B cell (primary cell): ENCODE data around the gene MAU2. TPM values are rescaled to one million over a fixed set of nuclear protein-coding genes. Genes with fewer than 3 reads are reported as not detected.

Experiments used
- ATAC-seq: fragments of 200-7000 bp; cut with Tn5 transposase; one replicate; pipeline ENCODE4 v1.10.0; 2021; ENCODE audit warnings: low read depth, mild to moderate bottlenecking, moderate number of reproducible peaks, moderate library complexity
- CTCF ChIA-PET: fragments of 350-600 bp; sonication (Branson Sonifier 250); formaldehyde crosslinking; loops from one replicate; lab custom pipeline; 2021; ENCODE audit warnings: antibody characterized with exemption, inconsistent platforms; lab: Charles Lee
- POLR2A ChIA-PET: fragments of 350-600 bp; sonication (Branson Sonifier 250); formaldehyde crosslinking; loops from one replicate; lab custom pipeline; 2021; ENCODE audit warnings: antibody characterized with exemption; lab: Charles Lee
- DNase-seq: peaks from one replicate; pipeline ENCODE4 v3.0.0; 2013
- H2AFZ ChIP-seq: 2 replicates; pipeline ENCODE4 v1.6.1; 2012; ENCODE audit warnings: mild to moderate bottlenecking, low read depth, low read length; ENCODE audit not compliant: insufficient read depth, poor library complexity, severe bottlenecking
- H3K27ac ChIP-seq, 2 donors: 1 replicate in 1 of 2; 2 replicates in 1 of 2; pipeline ENCODE4 v1.5.1; 2012 to 2013; ENCODE audit warnings: low read length in 2 of 2, mild to moderate bottlenecking in 2 of 2, moderate library complexity in 1 of 2
- H3K27me3 ChIP-seq, 4 experiments: fragments of 200-600 bp in 1 of 4; sonication (generic) in 1 of 4; replicated peaks in 1 of 4; 1 replicate in 2 of 4; 2 replicates in 2 of 4; pipeline versions ENCODE4 v1.6.1 to v1.7.0; 2013 to 2016; ENCODE audit warnings: low read length in 3 of 4, mild to moderate bottlenecking in 2 of 4, mixed read lengths in 1 of 4, moderate library complexity in 1 of 4; ENCODE audit not compliant: insufficient read depth in 4 of 4, control insufficient read depth in 3 of 4; ENCODE audit errors: control extremely low read depth in 1 of 4
- H3K36me3 ChIP-seq, 2 experiments: replicated peaks in 1 of 2; 1 replicate in 1 of 2; 2 replicates in 1 of 2; pipeline versions ENCODE4 v1.6.1 to v1.7.1; 2013; ENCODE audit warnings: low read length in 1 of 2; ENCODE audit not compliant: insufficient read depth in 2 of 2, control insufficient read depth in 1 of 2; ENCODE audit errors: control extremely low read depth in 1 of 2, extremely low read depth in 1 of 2
- H3K4me1 ChIP-seq, 2 donors: fragments of 200-600 bp in 1 of 2; sonication (generic) in 1 of 2; 1 replicate in 1 of 2; 2 replicates in 1 of 2; pipeline versions ENCODE4 v1.5.1 to v1.6.1; 2013 to 2017; ENCODE audit warnings: low read length in 2 of 2; ENCODE audit not compliant: control insufficient read depth in 2 of 2, insufficient read depth in 2 of 2
- H3K4me2 ChIP-seq: replicated peaks from 2 replicates; pipeline ENCODE3; 2012; ENCODE audit warnings: mild to moderate bottlenecking, low read depth, low read length; ENCODE audit not compliant: poor library complexity, severe bottlenecking
- H3K4me3 ChIP-seq, 5 experiments: fragments of 200-600 bp in 1 of 5; sonication (generic) in 1 of 5; 1 replicate in 3 of 5; 2 replicates in 2 of 5; pipeline versions ENCODE4 v1.5.1 to v1.7.0; 2011 to 2016; ENCODE audit warnings: low read length in 4 of 5, mild to moderate bottlenecking in 4 of 5, low read depth in 2 of 5, control low read depth in 1 of 5, moderate library complexity in 1 of 5; ENCODE audit not compliant: insufficient read depth in 1 of 5; ENCODE audit errors: control extremely low read depth in 1 of 5, extremely low read depth in 1 of 5
- H3K79me2 ChIP-seq: fragments of 200-600 bp; sonication (generic); one replicate; pipeline ENCODE4 v1.6.0; 2016; ENCODE audit warnings: low read length; ENCODE audit not compliant: control insufficient read depth, insufficient read depth
- H3K9ac ChIP-seq: fragments of 200-600 bp; sonication (generic); 2 replicates; pipeline ENCODE4 v1.6.1; 2017; ENCODE audit warnings: mild to moderate bottlenecking, low read length, moderate library complexity
- H3K9me3 ChIP-seq, 3 donors: one replicate each; pipeline versions ENCODE4 v1.6.1 to v1.7.1; 2013; ENCODE audit warnings: low read length in 2 of 3; ENCODE audit not compliant: control insufficient read depth in 2 of 3, insufficient read depth in 1 of 3; ENCODE audit errors: control extremely low read depth in 1 of 3
- H4K20me1 ChIP-seq: 2 replicates; pipeline ENCODE4 v1.6.0; 2012; ENCODE audit warnings: mild to moderate bottlenecking, low read length; ENCODE audit not compliant: insufficient read depth, control insufficient read depth, poor library complexity, severe bottlenecking
- H3K27ac Mint-ChIP-seq: one replicate; pipeline ENCODE4 v1.8.0; 2021; ENCODE audit warnings: mixed read lengths
- H3K27me3 Mint-ChIP-seq: one replicate; pipeline ENCODE4 v1.8.0; 2021; ENCODE audit warnings: mixed read lengths
- H3K4me1 Mint-ChIP-seq: one replicate; pipeline ENCODE4 v1.8.0; 2021; ENCODE audit warnings: mixed read lengths
- H3K4me3 Mint-ChIP-seq: one replicate; pipeline ENCODE4 v1.8.0; 2021; ENCODE audit warnings: mixed read lengths
- H3K9me3 Mint-ChIP-seq: one replicate; pipeline ENCODE4 v1.8.0; 2022; ENCODE audit warnings: mixed read lengths; ENCODE audit not compliant: insufficient read depth
- CTCF ChIP-seq: fragments of 200-600 bp; IDR thresholded peaks from one replicate; pipeline ENCODE4 v1.8.0; 2022; ENCODE audit warnings: antibody characterized with exemption, mild to moderate bottlenecking
- EZH2 ChIP-seq: IDR thresholded peaks from 2 replicates; pipeline ENCODE4 v1.6.1; 2012; ENCODE audit warnings: borderline replicate concordance, low read depth, mild to moderate bottlenecking, moderate library complexity, low read length; ENCODE audit not compliant: insufficient read depth, poor library complexity, severe bottlenecking
- WGBS: methylation state at CpG from one replicate; pipeline ENCODE4 v1.1.5; 2013; ENCODE audit warnings: missing lambda C conversion rate; ENCODE audit not compliant: insufficient coverage; 5-methylcytosine and 5-hydroxymethylcytosine counted together
- intact Hi-C: fragments of 100-400 bp; cut with micrococcal nuclease; formaldehyde crosslinking; loops from one replicate; pipeline ENCODE4 v1.10.0; 2022
- polyA plus RNA-seq: library from polyadenylated mRNA; depleted of rRNA; stranded (reverse); fragments of >200 nt; gene quantifications from 2 replicates; pipeline ENCODE4 v1.2.3, GENCODE V29; 2012
- total RNA-seq, 2 donors: library from RNA; stranded (reverse); fragments of 120-200 nt in 1 of 2; gene quantifications; 1 replicate in 1 of 2; 2 replicates in 1 of 2; pipeline versions ENCODE4 v1.2.3 to v1.2.4, GENCODE V29; 2013 to 2022

MAU2 gene
- total and polyA plus RNA-seq, 2 donors (not counting 1 experiment from before 2014, with no cell fraction given) = 87.7 to 199 TPM

- no peak for DNase-seq
- Mint-ChIP-seq H3K4me3 (no peak overlapping the region), H3K27ac (no peak overlapping the region), H3K4me1 (no peaks in the 10 kb centered on the region), H3K9me3 (no peaks in the 10 kb centered on the region), H3K27me3 (no peaks in the 10 kb centered on the region)
- Histone ChIP-seq H3K4me1 (no peaks in the 10 kb centered on the region), H3K9me3 (no peaks in the 10 kb centered on the region), H3K27me3 (no peaks in the 10 kb centered on the region), H3K79me2 (no peaks in the 10 kb centered on the region), H3K4me3 (no peak overlapping the region), H2AFZ (no peak overlapping the region), H3K4me2 (no peak overlapping the region), H4K20me1 (no peaks in the 10 kb centered on the region), H3K9ac (no peak overlapping the region), H3K36me3 (peaks cover 0 to 61% of the 10 kb centered on the region in 2 experiments), H3K27ac (no peak overlapping the region)
- intact Hi-C loops = no loop called here
- CTCF ChIA-PET = no interaction called here
- ATAC-seq = no peak
- over 99% methylated on average over 10 of the region's 12 CpGs for WGBS
- POLR2A ChIA-PET = no interaction called here
- TF ChIP-seq CTCF = no peak
- TF ChIP-seq EZH2 = no peak
Observed at GRCh38 chr19:19300613-19301012, 20.0 kb upstream of the MAU2 start.

GRCh38 chr19:19303411-19303810, 17.2 kb upstream of the MAU2 start:
- Histone ChIP-seq H3K9me3 (no peaks in the 10 kb centered on the region), H4K20me1 (peaks cover 12% of the 10 kb centered on the region), H3K4me1 (no peaks in the 10 kb centered on the region), H3K36me3 (peaks cover 0 to 75% of the 10 kb centered on the region in 2 experiments), H3K4me2 (no peak overlapping the region), H3K79me2 (peaks cover 6% of the 10 kb centered on the region), H3K27ac (no peak overlapping the region), H3K27me3 (no peaks in the 10 kb centered on the region), H2AFZ (no peak overlapping the region), H3K4me3 (no peak overlapping the region), H3K9ac (no peak overlapping the region)
- WGBS = 98% methylated on average over 12 of the region's 14 CpGs
- intact Hi-C loops = no loop called here
- Mint-ChIP-seq H3K27me3 (no peaks in the 10 kb centered on the region), H3K9me3 (no peaks in the 10 kb centered on the region), H3K4me3 (no peak overlapping the region), H3K27ac (no peak overlapping the region), H3K4me1 (no peaks in the 10 kb centered on the region)
- no peak for ATAC-seq
- CTCF ChIA-PET = no interaction called here
- TF ChIP-seq EZH2 (no peak), CTCF (no peak)
- POLR2A ChIA-PET = no interaction called here
- no peak for DNase-seq
